Measurements from ENCODE around the gene THADA.

GRCh38 chr2:43594875-43595274, 963 bp downstream of the THADA start:
- TF ChIP-seq, protein P1, sequence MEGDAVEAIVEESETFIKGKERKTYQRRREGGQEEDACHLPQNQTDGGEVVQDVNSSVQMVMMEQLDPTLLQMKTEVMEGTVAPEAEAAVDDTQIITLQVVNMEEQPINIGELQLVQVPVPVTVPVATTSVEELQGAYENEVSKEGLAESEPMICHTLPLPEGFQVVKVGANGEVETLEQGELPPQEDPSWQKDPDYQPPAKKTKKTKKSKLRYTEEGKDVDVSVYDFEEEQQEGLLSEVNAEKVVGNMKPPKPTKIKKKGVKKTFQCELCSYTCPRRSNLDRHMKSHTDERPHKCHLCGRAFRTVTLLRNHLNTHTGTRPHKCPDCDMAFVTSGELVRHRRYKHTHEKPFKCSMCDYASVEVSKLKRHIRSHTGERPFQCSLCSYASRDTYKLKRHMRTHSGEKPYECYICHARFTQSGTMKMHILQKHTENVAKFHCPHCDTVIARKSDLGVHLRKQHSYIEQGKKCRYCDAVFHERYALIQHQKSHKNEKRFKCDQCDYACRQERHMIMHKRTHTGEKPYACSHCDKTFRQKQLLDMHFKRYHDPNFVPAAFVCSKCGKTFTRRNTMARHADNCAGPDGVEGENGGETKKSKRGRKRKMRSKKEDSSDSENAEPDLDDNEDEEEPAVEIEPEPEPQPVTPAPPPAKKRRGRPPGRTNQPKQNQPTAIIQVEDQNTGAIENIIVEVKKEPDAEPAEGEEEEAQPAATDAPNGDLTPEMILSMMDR (IDR thresholded peaks at IDR 0.05): no peak
- no peak for TF ChIP-seq EP300 (IDR thresholded peaks at IDR 0.05)
- TF ChIP-seq POLR2A (IDR thresholded peaks at IDR 0.05): no peak

Measured in upper lobe of left lung (tissue), 4 donors.